ENCODE results near the gene CCDC89.

Gene CCDC89

GRCh38 chr11:85685820-85686459 lies at the start of gene CCDC89:
CCDC89 (minus strand) TSS chr11:85686195; CDS start chr11:85686130, 65 bp downstream.
- no peak for DNase-seq (ENCODE audit: low spot score)

- no peak for DNase-seq (ENCODE audit: low spot score)
These were observed 47.0 kb upstream of the CCDC89 start for GRCh38 chr11:85732965-85733364.

- no peak for DNase-seq (ENCODE audit: low spot score)
These were observed 40.4 kb upstream of the CCDC89 start for GRCh38 chr11:85726381-85726780.

GRCh38 chr11:85725510-85726258 lies 39.7 kb upstream of the CCDC89 start:
- DNase-seq (ENCODE audit: low spot score), result no peak

GRCh38 chr11:85724748-85725465 lies 38.9 kb upstream of the CCDC89 start:
- no peak for DNase-seq (ENCODE audit: low spot score)

- DNase-seq (ENCODE audit: low spot score), result no peak
These were observed 37.1 kb upstream of the CCDC89 start for GRCh38 chr11:85723088-85723487.

GRCh38 chr11:85721191-85721590 lies 35.2 kb upstream of the CCDC89 start:
- no peak for DNase-seq (ENCODE audit: low spot score)

GRCh38 chr11:85718991-85719807 lies 33.2 kb upstream of the CCDC89 start:
- no peak for DNase-seq (ENCODE audit: low spot score)

- no peak for DNase-seq (ENCODE audit: low spot score)
These were observed 32.3 kb upstream of the CCDC89 start for GRCh38 chr11:85718126-85718943.

- DNase-seq (ENCODE audit: low spot score), result no peak
These were observed 31.4 kb upstream of the CCDC89 start for GRCh38 chr11:85717429-85717828.

- no peak for DNase-seq (ENCODE audit: low spot score)
These were observed 27.0 kb upstream of the CCDC89 start for GRCh38 chr11:85712953-85713352.

GRCh38 chr11:85710917-85711316 lies 24.9 kb upstream of the CCDC89 start:
- no peak for DNase-seq (ENCODE audit: low spot score)

- no peak for DNase-seq (ENCODE audit: low spot score)
These were observed 24.1 kb upstream of the CCDC89 start for GRCh38 chr11:85709941-85710702.

- no peak for DNase-seq (ENCODE audit: low spot score)
These were observed 19.8 kb upstream of the CCDC89 start for GRCh38 chr11:85705800-85706199.

GRCh38 chr11:85704967-85705366 lies 19.0 kb upstream of the CCDC89 start:
- DNase-seq (ENCODE audit: low spot score), result no peak

- DNase-seq (ENCODE audit: low spot score), result no peak
These were observed 14.2 kb upstream of the CCDC89 start for GRCh38 chr11:85699957-85700741.

GRCh38 chr11:85698195-85698594 lies 12.2 kb upstream of the CCDC89 start:
- DNase-seq (ENCODE audit: low spot score), result no peak

GRCh38 chr11:85697747-85698146 lies 11.8 kb upstream of the CCDC89 start:
- DNase-seq (ENCODE audit: low spot score), result no peak

GRCh38 chr11:85695546-85695945 lies 9.6 kb upstream of the CCDC89 start:
- no peak for DNase-seq (ENCODE audit: low spot score)
